NCI-H524 treated with DMSO at 0.1 percent for 48 hours (cell line): ENCODE measurements around the gene TTC31.

Source experiments
- DNase-seq: peaks from one replicate; lab custom pipeline; 2025; lab: John Stamatoyannopoulos, UW

The TTC31 gene

GRCh38 chr2:74488643-74489481 is 6.0 kb downstream of the TTC31 start:
- DNase-seq = no peak

GRCh38 chr2:74489906-74490305 is 7.0 kb downstream of the TTC31 start:
- DNase-seq = no peak

- DNase-seq = no peak
Observed at GRCh38 chr2:74491648-74492544, 9.0 kb downstream of the TTC31 start.

- DNase-seq = no peak
Observed at GRCh38 chr2:74493546-74493945, 10.7 kb downstream of the TTC31 start.

- no peak for DNase-seq
Observed at GRCh38 chr2:74495440-74495839, 12.6 kb downstream of the TTC31 start.

- DNase-seq = no peak
Observed at GRCh38 chr2:74496997-74497776, 14.3 kb downstream of the TTC31 start.

- DNase-seq = no peak
Observed at GRCh38 chr2:74497777-74498499, 15.1 kb downstream of the TTC31 start.

- no peak for DNase-seq
Observed at GRCh38 chr2:74498500-74499266, 15.8 kb downstream of the TTC31 start.

- no peak for DNase-seq
Observed at GRCh38 chr2:74499267-74499939, 16.5 kb downstream of the TTC31 start, which contains the start of gene LBX2. TSS of gene LBX2 (minus strand) at chr2:74499603. CDS start at chr2:74499537, 66 bp downstream.

GRCh38 chr2:74499940-74500577 is 17.2 kb downstream of the TTC31 start:
- no peak for DNase-seq

- no peak for DNase-seq
Observed at GRCh38 chr2:74500578-74500946, 17.7 kb downstream of the TTC31 start.

- DNase-seq = no peak
Observed at GRCh38 chr2:74501335-74502071, 18.6 kb downstream of the TTC31 start.

- DNase-seq = no peak
Observed at GRCh38 chr2:74502147-74502719, 19.4 kb downstream of the TTC31 start.

- DNase-seq = no peak
Observed at GRCh38 chr2:74502720-74503505, 20.0 kb downstream of the TTC31 start.

GRCh38 chr2:74503506-74504475 is 20.9 kb downstream of the TTC31 start:
- DNase-seq = no peak

GRCh38 chr2:74504591-74504990 is 21.7 kb downstream of the TTC31 start:
- no peak for DNase-seq
